ENCODE results near the gene WDR31.
"Not testable (repeated sequence)": the region's sequence is repeated elsewhere in the genome, so short reads cannot be mapped to it uniquely, and the experiment has no call there.

Gene WDR31

GRCh38 chr9:113340011-113340699 lies at the start of gene WDR31:
Gene WDR31 (minus strand): TSS chr9:113340275. CDS start chr9:113332022, 8,253 bp downstream.
- DNase-seq (ENCODE audit: low read depth): peak; percentile 95
- no peaks in the 10 kb centered on the region for H3K36me3 ChIP-seq (ENCODE audit: control insufficient read depth, insufficient read depth, low read length, severe bottlenecking)
- H3K27me3 ChIP-seq (replicated peaks; ENCODE audit: control insufficient read depth, insufficient read depth, low read length): no peaks in the 10 kb centered on the region
- peaks cover 14% of the 10 kb centered on the region for H3K4me1 ChIP-seq (ENCODE audit: control insufficient read depth, insufficient read depth, low read length)
- H3K4me3 ChIP-seq (ENCODE audit: low read length): peak within 1 kb of the TSS; percentile 94
- H3K9ac ChIP-seq (ENCODE audit: low read length): peak within 1 kb of the TSS; percentile 89
- H3K9me3 ChIP-seq (ENCODE audit: control insufficient read depth, low read length): no peaks in the 10 kb centered on the region

DNA sequence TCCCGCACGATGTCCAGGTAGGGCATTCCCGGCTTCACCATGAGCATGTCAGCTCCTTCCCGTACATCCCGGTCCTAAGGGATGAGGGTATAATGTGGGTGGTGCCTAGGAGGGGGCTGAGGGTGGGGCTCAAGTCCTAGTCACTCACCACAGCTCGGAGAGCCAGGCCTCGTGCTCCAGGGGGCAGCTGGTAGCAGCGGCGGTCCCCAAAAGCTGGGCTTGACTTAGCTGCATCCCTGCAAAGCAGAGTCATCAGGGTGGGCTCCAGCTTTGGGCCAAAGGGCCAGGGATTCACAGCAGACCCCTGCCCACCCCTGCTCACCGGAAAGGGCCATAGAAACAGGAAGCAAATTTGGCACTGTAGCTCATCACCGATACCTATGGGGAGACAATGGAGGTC lies 49.4 kb upstream of the WDR31 start:
- Histone ChIP-seq H3K27me3 (replicated peaks; ENCODE audit: control insufficient read depth, insufficient read depth, low read length) (no peaks in the 10 kb centered on the region), H3K4me3 (ENCODE audit: low read length) (no peak overlapping the region), H3K36me3 (ENCODE audit: control insufficient read depth, insufficient read depth, low read length, severe bottlenecking) (peaks cover 47% of the 10 kb centered on the region), H3K4me1 (ENCODE audit: control insufficient read depth, insufficient read depth, low read length) (peaks cover 15% of the 10 kb centered on the region), H3K9ac (ENCODE audit: low read length) (no peak overlapping the region), H3K9me3 (ENCODE audit: control insufficient read depth, low read length) (no peaks in the 10 kb centered on the region)
- no peak for DNase-seq (ENCODE audit: low read depth)

GRCh38 chr9:113388833-113389232 lies 48.8 kb upstream of the WDR31 start:
- Histone ChIP-seq H3K9ac (ENCODE audit: low read length) (no peak overlapping the region), H3K36me3 (ENCODE audit: control insufficient read depth, insufficient read depth, low read length, severe bottlenecking) (peaks cover 47% of the 10 kb centered on the region), H3K27me3 (replicated peaks; ENCODE audit: control insufficient read depth, insufficient read depth, low read length) (no peaks in the 10 kb centered on the region), H3K4me3 (ENCODE audit: low read length) (no peak overlapping the region), H3K4me1 (ENCODE audit: control insufficient read depth, insufficient read depth, low read length) (peaks cover 15% of the 10 kb centered on the region), H3K9me3 (ENCODE audit: control insufficient read depth, low read length) (no peaks in the 10 kb centered on the region)
- DNase-seq (ENCODE audit: low read depth): no peak

- H3K36me3 ChIP-seq (ENCODE audit: control insufficient read depth, insufficient read depth, low read length, severe bottlenecking): peaks cover 47% of the 10 kb centered on the region
- peaks cover 15% of the 10 kb centered on the region for H3K4me1 ChIP-seq (ENCODE audit: control insufficient read depth, insufficient read depth, low read length)
- H3K9ac ChIP-seq (ENCODE audit: low read length): peak overlapping the region; percentile 53
- no peak overlapping the region for H3K4me3 ChIP-seq (ENCODE audit: low read length)
- H3K27me3 ChIP-seq (replicated peaks; ENCODE audit: control insufficient read depth, insufficient read depth, low read length): no peaks in the 10 kb centered on the region
- no peaks in the 10 kb centered on the region for H3K9me3 ChIP-seq (ENCODE audit: control insufficient read depth, low read length)
- no peak for DNase-seq (ENCODE audit: low read depth)
These were observed 47.6 kb upstream of the WDR31 start for GRCh38 chr9:113387560-113388230.

- peaks cover 40% of the 10 kb centered on the region for H3K36me3 ChIP-seq (ENCODE audit: control insufficient read depth, insufficient read depth, low read length, severe bottlenecking)
- no peaks in the 10 kb centered on the region for H3K27me3 ChIP-seq (replicated peaks; ENCODE audit: control insufficient read depth, insufficient read depth, low read length)
- H3K9ac ChIP-seq (ENCODE audit: low read length): peak overlapping the region; percentile 53
- no peaks in the 10 kb centered on the region for H3K9me3 ChIP-seq (ENCODE audit: control insufficient read depth, low read length)
- peaks cover 15% of the 10 kb centered on the region for H3K4me1 ChIP-seq (ENCODE audit: control insufficient read depth, insufficient read depth, low read length)
- no peak overlapping the region for H3K4me3 ChIP-seq (ENCODE audit: low read length)
- no peak for DNase-seq (ENCODE audit: low read depth)
These were observed 46.7 kb upstream of the WDR31 start for GRCh38 chr9:113386571-113387393.

- no peak for DNase-seq (ENCODE audit: low read depth)
- Histone ChIP-seq H3K36me3 (ENCODE audit: control insufficient read depth, insufficient read depth, low read length, severe bottlenecking) (peaks cover 3% of the 10 kb centered on the region), H3K27me3 (replicated peaks; ENCODE audit: control insufficient read depth, insufficient read depth, low read length) (no peaks in the 10 kb centered on the region), H3K9me3 (ENCODE audit: control insufficient read depth, low read length) (no peaks in the 10 kb centered on the region), H3K4me3 (ENCODE audit: low read length) (no peak overlapping the region), H3K4me1 (ENCODE audit: control insufficient read depth, insufficient read depth, low read length) (no peaks in the 10 kb centered on the region), H3K9ac (ENCODE audit: low read length) (no peak overlapping the region)
These were observed 41.9 kb upstream of the WDR31 start for GRCh38 chr9:113381909-113382411.

DNA sequence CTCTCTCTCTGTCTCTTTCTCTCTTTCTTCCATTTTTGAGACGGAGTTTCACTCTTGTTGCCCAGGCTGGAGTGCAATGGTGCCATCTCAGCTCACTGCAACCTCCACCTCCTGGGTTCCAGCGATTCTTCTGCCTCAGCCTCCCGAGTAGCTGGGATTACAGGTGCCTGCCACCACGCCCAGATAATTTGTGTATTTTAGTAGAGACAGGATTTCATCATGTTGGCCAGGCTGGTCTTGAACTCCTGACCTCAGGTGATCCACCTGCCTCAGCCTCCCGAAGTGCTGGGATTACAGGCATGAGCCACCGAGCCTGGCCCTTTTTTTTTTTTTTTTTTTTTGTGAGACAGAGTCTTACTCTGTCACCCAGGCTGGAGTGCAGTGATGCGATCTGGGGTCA lies 41.4 kb upstream of the WDR31 start:
- H3K4me1 ChIP-seq (ENCODE audit: control insufficient read depth, insufficient read depth, low read length); H3K27me3 ChIP-seq (replicated peaks; ENCODE audit: control insufficient read depth, insufficient read depth, low read length); H3K9ac ChIP-seq (ENCODE audit: low read length); H3K4me3 ChIP-seq (ENCODE audit: low read length); H3K36me3 ChIP-seq (ENCODE audit: control insufficient read depth, insufficient read depth, low read length, severe bottlenecking); DNase-seq (ENCODE audit: low read depth); H3K9me3 ChIP-seq (ENCODE audit: control insufficient read depth, low read length): not testable (repeated sequence)

- no peak overlapping the region for H3K9ac ChIP-seq (ENCODE audit: low read length)
- H3K36me3 ChIP-seq (ENCODE audit: control insufficient read depth, insufficient read depth, low read length, severe bottlenecking): no peaks in the 10 kb centered on the region
- no peaks in the 10 kb centered on the region for H3K27me3 ChIP-seq (replicated peaks; ENCODE audit: control insufficient read depth, insufficient read depth, low read length)
- DNase-seq (ENCODE audit: low read depth): no peak
- H3K4me3 ChIP-seq (ENCODE audit: low read length): no peak overlapping the region
- H3K9me3 ChIP-seq (ENCODE audit: control insufficient read depth, low read length): no peaks in the 10 kb centered on the region
- H3K4me1 ChIP-seq (ENCODE audit: control insufficient read depth, insufficient read depth, low read length): no peaks in the 10 kb centered on the region
These were observed 40.8 kb upstream of the WDR31 start for GRCh38 chr9:113380869-113381378.

GRCh38 chr9:113379829-113380210 lies 39.7 kb upstream of the WDR31 start:
- H3K4me1 ChIP-seq (ENCODE audit: control insufficient read depth, insufficient read depth, low read length); H3K9ac ChIP-seq (ENCODE audit: low read length); H3K4me3 ChIP-seq (ENCODE audit: low read length); H3K9me3 ChIP-seq (ENCODE audit: control insufficient read depth, low read length); DNase-seq (ENCODE audit: low read depth); H3K27me3 ChIP-seq (replicated peaks; ENCODE audit: control insufficient read depth, insufficient read depth, low read length); H3K36me3 ChIP-seq (ENCODE audit: control insufficient read depth, insufficient read depth, low read length, severe bottlenecking): not testable (repeated sequence)

DNA sequence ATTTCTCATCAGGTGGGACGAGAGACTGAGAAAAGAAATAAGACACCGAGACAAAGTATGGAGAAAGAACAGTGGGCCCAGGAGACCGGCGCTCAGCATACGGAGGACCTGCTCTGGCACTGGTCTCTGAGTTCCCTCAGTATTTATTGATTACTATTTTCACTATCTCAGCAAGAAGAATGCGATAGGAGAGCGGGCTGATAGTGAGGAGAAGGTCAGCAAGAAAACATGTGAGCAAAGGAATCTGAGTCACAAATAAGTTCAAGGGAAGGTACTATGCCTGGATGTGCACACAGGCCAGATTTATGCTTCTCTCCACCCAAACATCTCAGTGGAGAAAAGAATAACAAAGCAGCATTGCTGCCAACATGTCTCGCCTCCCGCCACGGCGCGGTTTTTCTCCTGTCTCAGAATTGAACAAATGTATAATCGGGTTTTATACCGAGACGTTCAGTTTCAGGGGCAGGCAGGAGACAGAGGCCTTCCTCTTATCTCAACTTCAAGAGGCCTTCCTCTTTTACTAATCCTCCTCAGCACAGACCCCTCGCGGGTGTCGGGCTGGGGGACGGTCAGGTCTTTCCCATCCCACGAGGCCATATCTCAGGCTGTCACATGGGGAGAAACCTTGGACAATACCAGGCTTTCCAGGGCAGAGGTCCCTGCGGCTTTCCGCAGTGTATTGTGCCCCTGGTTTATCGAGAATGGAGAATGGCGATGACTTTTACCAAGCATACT lies 39.2 kb upstream of the WDR31 start:
- not testable (repeated sequence) for H3K27me3 ChIP-seq (replicated peaks; ENCODE audit: control insufficient read depth, insufficient read depth, low read length); H3K9me3 ChIP-seq (ENCODE audit: control insufficient read depth, low read length); H3K4me3 ChIP-seq (ENCODE audit: low read length); H3K4me1 ChIP-seq (ENCODE audit: control insufficient read depth, insufficient read depth, low read length); H3K36me3 ChIP-seq (ENCODE audit: control insufficient read depth, insufficient read depth, low read length, severe bottlenecking); H3K9ac ChIP-seq (ENCODE audit: low read length); DNase-seq (ENCODE audit: low read depth)

All from adipocyte (in vitro differentiated cells).